Stimulated activated CD4-positive, alpha-beta T cell treated with anti-CD3 and anti-CD28 coated beads, Interleukin-1b, Interleukin-23, amount 100 ng/mL, for 4 hours (primary cell): ENCODE measurements around the gene AHSG.
"Not testable (repeated sequence)": the region's sequence is repeated elsewhere in the genome, so short reads cannot be mapped to it uniquely, and the experiment has no call there.

Source experiments
- DNase-seq, 2 donors: peaks; one replicate each; pipeline ENCODE4 v3.0.0-alpha.2; 2020; ENCODE audit warnings: low read depth in 2 of 2

AHSG gene

DNA sequence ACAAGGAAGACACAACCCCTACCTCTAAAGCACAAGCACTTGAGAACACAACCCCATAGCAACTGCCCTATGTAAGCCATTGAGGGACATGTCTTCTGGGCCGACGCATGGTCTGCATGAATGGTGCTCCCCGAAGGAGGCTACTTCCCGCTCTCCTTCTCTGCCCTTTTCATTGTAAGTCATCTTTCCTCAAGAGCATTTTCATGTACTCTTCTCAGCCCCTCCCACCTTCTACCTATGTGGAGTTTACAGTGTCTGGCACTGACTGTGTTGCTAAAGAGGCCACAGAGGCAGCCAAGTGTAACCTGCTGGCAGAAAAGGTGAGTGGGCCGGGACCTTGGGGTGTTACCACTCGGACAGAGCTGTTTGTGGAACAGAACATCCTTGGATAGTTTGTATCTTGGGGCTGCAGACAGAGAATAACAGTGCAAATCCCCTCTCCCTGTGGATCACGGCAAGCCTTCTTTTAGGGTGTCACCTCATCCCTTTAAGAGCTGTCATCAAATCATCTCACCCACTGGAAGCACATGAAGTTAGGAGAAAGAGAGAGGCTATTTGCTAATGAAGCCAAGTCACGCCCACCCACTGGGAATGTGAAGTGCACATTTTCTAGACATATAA is 5.6 kb downstream of the AHSG start:
- no peak for DNase-seq

DNA sequence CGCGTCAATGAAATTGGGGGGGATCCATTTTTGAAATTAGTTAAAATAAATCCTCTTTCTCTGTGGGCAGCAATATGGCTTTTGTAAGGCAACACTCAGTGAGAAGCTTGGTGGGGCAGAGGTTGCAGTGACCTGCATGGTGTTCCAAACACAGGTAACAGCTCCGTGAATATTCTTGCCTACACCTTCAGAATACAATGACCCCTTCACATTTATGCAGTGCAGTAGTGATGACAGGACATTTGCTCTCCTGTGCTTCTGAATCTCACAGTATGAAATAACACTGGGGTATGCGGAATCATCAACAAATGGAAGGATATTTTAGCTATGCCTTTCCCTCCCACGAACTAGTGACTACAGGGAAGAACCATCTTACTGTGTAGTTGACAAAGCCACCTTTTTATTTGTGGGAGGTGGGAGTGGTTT is 6.9 kb downstream of the AHSG start:
- no peak for DNase-seq

DNA sequence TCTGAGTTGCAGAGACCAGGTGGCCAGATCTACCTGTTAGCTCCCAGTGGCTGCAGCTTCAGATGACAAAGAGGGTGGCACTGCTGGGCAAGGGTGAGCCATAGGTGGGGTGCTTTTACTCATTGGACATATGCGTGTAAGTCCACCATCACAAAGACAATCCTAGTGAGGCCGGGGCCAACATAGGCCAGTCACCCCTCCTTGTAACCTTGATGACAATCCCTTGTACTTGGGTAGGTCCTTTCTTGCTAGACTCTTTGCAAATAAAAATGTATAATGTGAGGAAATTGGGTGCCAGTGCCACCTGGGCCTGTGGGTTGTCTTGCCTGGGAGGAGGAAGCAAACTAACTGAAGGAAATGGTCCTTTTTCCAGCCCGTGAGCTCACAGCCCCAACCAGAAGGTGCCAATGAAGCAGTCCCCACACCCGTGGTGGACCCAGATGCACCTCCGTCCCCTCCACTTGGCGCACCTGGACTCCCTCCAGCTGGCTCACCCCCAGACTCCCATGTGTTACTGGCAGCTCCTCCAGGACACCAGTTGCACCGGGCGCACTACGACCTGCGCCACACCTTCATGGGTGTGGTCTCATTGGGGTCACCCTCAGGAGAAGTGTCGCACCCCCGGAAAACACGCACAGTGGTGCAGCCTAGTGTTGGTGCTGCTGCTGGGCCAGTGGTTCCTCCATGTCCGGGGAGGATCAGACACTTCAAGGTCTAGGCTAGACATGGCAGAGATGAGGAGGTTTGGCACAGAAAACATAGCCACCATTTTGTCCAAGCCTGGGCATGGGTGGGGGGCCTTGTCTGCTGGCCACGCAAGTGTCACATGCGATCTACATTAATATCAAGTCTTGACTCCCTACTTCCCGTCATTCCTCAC is 7.6 kb downstream of the AHSG start:
- DNase-seq: no peak

DNA sequence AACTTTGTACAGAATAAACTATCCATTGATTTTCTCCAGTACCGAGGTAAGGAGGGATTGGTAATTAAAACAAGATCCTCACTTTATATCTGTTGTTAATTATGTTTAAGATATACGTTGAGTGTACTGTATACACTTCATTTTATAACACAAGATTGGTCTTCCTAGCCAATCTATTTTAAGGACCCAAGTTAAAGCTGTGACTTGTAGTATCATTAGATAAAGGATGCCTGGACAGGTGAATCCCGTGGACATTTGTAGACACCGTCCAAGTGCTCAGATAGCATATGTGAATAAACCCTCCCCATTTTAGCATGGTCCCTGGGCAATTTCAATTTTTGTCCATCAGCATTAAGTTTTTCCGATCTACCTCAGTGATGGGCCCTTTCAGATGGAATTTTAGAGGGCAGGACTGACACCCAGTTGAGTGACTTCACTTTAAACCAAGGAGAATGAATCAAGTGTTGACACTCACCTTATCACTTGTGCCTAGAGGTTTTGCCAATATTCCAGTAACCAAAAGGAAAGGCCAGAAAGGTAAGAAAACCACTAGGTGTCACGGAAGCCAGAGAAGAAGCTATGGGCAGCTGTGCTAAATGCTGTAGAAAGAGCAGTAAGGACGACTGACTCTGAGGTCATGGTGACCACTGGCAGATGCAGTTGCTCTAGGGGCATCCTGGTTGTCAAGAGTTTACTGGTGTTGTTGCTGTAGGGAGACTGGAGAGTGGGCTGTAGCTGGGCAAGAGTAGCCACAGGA is 9.2 kb downstream of the AHSG start:
- no peak for DNase-seq

DNA sequence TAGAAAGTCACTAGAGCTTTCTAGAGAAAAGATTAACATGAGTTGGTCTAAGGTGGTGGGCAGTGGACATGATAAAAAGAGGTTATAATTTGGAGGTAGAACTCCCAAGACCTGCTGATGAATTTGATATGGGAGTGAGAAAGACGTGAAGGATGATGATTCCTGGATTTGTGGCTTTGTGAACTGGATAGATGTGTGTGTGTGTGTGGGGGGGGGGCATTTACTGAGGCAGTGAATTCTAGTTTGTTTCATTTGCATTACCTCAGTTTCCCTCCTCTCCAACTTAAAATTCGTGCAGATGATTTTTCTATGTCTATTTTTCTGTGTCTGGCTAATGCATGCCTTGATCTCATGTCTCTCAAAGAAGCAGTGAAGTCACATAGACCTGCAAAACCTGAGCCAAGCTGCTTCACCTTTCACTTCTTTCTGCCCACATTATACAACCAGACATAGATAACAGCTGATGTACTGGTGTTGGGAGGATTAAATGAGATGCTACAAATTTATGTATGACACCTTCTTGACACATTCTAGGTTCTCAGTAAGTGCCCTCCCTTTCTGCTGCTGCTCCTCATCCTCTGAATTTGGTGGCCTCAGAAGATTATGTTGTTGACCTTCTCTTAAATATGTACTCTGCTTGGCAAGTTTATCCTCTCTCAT is 9.9 kb downstream of the AHSG start:
- DNase-seq: no peak

DNA sequence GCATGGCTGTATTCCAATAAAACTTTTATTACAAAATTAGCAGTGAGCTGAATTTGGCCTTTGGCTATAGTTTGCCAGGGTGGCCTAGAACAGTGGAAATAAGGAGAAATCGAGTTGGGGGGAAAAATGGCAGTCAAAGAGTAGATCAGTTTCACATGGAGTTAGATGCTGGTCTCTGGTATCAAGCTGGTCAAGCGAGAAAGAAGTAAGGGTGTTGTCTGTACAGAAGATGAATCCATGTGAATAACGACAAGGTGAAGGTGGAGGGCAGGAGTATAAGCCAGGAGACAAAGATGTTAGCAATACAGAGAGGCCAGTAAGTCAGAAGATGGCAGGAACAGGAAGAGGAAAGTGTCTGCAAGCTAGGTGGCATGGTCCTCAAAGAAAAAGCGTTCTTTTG is 11.7 kb downstream of the AHSG start:
- no peak for DNase-seq

DNA sequence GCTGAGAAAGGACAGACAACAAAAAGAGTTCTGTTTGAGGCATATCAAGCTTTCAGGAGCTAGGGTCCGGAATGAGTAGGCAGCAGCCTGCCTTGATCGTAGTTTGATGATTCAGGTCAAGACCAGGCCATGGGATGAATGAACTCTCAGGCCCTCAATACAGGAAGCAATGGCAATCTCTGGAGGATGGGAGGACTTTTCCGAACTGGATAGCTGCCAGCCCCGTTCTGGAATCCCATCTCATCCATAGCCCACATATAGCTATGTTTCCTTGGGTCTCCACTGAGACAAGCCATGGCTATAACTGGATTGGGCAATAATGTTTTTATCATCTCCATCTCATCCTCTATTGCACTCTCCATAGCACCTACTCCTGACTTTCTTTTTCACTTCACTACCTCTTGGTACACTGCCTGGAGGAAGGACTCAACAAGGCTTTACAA is 12.8 kb downstream of the AHSG start:
- no peak for DNase-seq

DNA sequence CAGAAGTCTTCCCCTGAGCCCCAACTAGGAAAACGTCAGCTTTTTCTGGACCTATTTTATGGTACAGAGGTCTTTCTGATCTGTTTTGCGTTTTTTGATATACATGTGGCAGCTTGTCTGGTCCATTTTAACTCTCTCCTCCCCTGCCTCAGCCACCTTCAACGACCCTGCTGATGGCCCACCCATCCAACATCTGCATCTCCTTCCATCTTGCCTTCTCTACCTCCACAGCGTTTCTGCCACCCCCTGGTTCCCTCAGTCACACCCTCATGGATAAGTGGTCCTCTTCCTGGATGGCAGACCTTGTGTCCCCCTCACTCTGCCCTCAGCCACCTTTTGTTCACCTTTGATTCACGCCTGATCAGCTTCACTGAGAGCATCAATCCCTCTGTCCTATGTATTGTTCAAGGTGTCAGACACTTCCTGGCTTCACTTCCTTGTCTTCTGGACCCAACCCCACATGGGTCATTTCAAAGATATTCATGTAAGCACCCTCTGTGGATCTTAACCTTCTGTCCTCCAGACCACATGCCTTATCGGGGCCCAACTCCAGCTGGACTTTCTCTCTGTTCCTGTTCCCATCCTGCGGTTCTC is 13.5 kb downstream of the AHSG start:
- no peak for DNase-seq

DNA sequence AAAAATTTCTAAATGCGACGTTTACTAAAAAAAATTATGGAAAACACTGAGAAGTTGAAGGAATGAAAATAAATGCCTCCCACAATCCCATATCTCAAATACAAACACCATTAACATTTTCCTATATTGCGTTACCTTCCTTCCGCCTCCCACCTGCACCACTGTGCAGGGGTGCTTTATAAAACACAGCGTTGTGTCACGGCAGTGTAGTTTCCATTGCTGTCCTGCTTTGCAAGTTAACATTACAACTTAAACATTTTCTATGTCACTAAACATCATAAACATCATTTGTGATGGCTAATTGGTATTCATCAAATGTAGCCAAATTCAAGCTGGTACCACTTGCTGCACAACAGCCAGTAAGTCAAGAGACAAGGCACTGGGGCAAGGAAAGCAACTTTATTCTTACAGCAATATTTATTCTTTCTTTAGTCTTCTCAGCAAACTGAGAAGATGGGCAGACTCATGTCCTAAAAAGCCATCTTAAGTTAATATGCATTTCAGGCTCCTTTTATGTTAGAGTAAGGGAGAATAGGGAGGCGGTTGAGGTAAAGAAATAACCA is 15.1 kb downstream of the AHSG start:
- DNase-seq: no peak

DNA sequence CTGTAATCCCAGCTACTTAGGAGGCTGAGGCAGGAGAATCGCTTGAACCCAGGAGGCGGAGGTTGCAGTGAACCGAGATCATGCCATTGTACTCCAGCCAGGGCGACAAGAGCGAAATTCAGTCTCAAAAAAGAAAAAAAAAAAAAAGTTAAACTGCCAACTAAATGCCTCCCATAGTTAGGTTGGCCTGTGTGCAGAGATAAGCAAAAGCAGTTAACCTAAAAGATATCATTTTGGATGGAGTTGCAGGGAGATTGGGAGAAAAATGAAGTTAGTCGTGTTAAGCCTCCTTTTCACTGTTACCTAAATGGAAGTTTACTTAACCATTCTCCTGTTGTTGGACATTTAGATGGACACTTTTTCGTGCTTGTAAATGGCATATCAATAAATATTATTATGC is 15.9 kb downstream of the AHSG start:
- no peak for DNase-seq

DNA sequence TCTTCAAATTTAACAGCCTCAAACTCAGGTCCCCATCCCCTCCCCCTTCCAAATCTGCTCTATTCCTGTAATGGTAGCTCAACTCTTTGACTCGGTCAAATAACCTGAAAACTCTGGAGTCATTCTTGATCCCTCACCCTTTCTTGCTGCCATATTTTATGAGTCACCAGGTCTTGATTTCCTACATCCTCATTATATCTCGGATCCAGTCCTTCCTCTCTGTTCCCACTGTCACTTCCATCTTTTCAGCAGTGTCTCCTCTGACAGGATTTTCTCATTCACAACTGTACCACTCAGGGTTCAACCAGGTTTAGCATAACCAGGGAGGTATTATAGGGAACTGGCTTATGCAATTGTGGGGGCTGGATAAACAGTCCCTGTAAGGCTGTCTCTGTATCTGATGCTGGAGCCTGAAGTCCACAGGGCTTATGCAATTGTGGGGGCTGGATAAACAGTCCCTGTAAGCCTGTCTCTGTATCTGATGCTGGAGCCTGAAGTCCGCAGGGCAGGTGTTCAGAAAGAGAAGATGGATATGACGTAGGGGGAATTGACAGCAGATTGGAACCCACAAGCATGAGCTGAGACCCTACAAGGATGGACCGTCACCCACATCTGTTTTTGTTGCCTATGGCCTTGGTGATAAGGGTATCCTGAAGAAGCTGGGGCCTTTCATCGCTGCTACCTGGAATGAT is 18.2 kb downstream of the AHSG start:
- DNase-seq: no peak

DNA sequence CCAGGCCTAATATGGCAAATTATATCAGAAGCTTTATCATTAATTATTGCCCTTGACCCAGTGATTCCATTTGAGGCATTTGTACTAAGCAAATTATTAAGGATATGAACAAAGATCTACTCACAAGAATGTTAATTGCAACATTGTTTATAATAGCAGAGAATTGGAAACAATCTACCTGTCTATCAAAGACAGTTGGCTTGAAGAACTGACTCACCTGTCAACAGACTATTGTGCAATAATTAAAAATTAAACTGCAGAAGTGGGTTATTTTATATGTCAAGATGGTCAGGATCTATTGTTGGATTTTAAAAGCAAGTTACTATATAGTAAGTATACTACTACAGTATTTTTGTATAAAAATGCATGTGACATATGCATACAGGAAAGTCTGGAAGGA is 20.6 kb downstream of the AHSG start:
- DNase-seq: no peak

DNA sequence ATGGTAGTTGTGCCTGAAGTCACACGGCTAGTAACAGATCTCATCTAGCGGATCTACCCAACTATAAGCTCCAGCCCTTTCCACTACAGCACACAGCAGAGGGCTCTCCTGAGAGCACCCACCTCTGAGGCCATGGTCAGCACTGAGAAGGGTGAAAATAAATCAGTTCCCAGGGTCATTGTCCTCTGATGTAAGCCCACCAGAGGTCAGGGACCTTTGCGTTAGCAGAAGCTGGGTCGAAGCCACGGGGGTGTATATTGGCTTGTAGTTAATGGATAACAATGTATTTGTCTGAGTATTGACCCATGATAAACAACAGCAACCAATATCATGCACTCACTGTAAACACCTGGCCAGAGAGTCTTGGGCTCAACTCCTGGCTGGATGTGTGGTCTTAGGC is 21.3 kb downstream of the AHSG start:
- not testable (repeated sequence) for DNase-seq

DNA sequence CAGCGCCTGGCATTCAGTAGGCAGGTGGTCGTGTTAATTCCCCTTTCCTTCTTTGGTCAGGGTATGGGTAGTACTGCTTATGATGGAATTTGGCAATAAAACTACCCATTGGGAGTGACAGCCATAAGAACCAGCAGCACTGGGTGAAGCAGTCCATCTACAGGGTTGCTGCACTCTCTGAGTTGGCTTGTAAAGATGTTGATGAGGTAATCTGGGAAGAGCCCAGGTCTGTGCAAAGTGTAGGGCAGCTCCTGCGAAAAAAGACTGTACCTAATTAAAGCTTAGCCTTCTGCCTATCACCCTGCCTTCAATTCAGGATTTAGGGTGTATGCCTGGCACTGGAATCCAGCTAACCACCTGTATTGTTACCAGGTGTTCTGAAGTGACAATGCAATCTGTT is 22.7 kb downstream of the AHSG start:
- DNase-seq: no peak

DNA sequence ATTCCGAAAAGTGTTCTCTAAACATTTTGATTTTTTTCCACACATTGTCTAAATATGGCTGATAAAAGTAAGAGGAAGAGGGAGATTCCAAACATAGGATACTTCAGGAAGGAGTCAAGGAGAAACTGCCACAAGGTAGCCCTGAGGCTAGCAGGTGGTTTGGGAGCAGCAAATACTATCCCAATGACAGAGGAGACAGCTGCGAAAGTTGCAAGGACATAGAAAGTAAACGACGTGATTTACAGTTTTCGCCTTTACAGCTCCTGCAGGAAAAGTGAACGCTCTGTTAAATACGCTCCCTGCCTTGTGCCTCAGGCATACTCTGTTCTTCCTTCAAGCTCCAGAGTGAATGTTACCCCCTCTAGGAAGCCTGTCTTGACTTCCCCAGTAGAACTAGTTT is 23.7 kb downstream of the AHSG start:
- DNase-seq: no peak

DNA sequence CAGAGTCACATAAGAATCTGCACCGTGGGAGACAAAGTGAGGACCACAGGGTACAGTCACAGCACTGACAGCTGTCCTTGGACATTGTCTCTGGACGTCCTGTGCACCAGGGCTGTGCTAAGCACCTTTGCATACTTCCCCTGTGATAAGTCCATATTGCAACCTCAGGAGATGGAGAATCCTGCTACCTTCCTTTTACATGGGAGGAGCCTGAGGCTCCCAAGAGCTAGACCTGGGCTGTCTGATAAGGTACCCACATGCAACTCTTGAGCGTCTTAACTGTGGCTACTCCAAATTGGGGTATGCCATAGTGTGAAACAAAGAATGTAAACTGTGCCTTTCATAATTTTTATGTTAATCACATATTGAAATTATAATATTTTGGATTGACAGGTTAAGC is 24.8 kb downstream of the AHSG start:
- DNase-seq: no peak

DNA sequence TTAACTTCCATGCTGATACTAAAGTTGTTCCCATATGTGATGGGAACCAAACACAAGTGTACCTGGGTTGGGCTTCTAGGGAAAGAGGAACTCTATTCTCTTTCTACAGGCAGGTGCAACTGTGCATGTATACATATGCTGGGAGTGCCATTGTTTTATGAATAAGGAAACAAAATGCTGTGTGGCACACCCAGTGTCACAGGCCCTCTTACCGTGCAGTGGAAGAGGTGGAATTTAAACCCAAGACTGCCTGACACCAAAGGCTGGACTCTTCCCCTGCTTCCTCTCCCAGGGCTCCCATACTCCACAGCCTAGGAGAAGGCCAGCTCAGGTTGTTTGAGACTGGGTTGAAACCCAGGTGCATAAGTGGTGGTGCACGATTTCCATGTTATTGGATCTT is 25.4 kb downstream of the AHSG start:
- DNase-seq: no peak

DNA sequence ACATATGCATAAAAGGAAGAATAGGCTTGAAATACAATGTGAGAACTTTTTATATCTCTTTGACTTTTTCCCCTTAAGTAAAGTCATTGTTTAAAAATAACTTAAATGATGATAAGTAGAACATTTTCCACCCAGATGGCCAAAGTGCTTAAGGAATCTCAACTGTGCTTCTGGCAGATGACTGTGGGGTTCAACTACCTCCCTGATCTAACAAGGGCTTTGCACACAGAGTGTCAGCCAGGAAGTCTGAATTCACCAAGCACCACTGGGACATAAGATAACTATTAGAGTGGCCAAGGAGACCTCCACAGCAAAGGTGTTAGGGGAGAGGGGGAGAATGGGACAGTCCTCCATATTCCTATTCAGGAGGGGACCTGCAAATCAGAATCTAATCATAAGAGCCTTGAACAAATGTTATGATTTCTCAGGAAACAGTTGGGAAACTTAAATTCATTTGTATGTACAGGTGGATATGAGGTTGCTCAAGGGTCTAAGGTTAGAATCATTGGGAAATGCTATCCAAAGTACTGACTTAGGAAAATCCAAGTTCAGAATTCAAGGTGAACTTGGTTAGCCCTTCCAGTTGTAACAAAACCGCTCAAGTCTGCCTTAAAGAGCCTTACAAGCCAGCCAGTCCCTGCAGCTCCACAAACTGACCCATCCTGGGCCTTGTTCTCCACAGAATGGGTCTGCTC is 27.1 kb downstream of the AHSG start, which contains the start of gene FETUB:
Gene FETUB, plus strand, starts transcription at position 622 of the 695 bp plus-strand sequence. Its CDS starts 62 bp downstream, at position 684.
- no peak for DNase-seq

DNA sequence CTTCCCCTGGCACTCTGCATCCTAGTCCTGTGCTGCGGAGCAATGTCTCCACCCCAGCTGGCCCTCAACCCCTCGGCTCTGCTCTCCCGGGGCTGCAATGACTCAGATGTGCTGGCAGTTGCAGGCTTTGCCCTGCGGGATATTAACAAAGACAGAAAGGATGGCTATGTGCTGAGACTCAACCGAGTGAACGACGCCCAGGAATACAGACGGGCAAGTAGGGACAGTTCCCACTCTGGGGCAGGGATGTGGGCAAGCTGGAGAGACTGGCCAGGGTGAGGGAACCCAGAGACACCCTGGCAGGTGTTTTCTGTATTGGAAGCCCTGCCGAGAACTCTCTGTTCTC is 27.6 kb downstream of the AHSG start:
- no peak for DNase-seq

DNA sequence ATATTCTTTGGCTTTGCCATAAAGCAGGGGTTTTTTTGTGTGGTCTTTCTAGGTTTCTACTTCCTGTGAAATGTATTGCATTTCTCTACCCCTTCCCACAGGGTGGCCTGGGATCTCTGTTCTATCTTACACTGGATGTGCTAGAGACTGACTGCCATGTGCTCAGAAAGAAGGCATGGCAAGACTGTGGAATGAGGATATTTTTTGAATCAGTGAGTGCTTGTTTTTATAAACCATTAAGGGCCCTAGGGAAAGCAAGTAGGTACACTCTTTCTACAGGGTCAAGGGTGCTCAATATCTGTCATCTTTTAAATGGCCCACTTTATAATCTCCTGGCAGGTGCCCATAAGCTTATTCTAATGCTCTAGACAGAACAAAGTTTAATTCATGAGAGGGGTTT is 28.1 kb downstream of the AHSG start:
- DNase-seq: no peak
